Liver (tissue), 2 donors: ENCODE measurements around the gene PNLIPRP1.

ENCODE experiments used
- CTCF ChIP-seq: fragments of 150-350 bp; IDR thresholded peaks from 2 replicates; pipeline ENCODE4 v1.5.1; 2017; ENCODE audit warnings: improper control_type of control experiment, low read depth, low read length; ENCODE audit not compliant: missing input control
- REST ChIP-seq: IDR thresholded peaks from 2 replicates; pipeline ENCODE4 v1.6.1; 2016; ENCODE audit warnings: antibody characterized with exemption, mild to moderate bottlenecking
- donor health status: healthy.

- TF ChIP-seq CTCF (no peak), REST (no peak)
Measured at GRCh38 chr10:116626815-116627214, 36.1 kb downstream of the PNLIPRP1 start.
